ENCODE data around the gene CALHM3. TPM values are rescaled to one million over a fixed set of nuclear protein-coding genes. Genes with fewer than 3 reads are reported as not detected.
"Not testable (repeated sequence)": the region's sequence is repeated elsewhere in the genome, so short reads cannot be mapped to it uniquely, and the experiment has no call there.

The CALHM3 gene
- not detected for total RNA-seq

GRCh38 chr10:103479135-103479534 lies at the start of gene CALHM3:
Gene CALHM3 (minus strand): TSS chr10:103479240. CDS start chr10:103479032, 208 bp downstream.
- ATAC-seq (ENCODE audit: low FRiP score) (no peak), DNase-seq (ENCODE audit: low spot score) (no peak)
- TF ChIP-seq CTCF (IDR thresholded peaks at IDR 0.05) = no peak

GRCh38 chr10:103528549-103528948 lies 49.5 kb upstream of the CALHM3 start:
- DNase-seq (ENCODE audit: low spot score) = no peak
- no peak for ATAC-seq (ENCODE audit: low FRiP score)
- no peak for TF ChIP-seq CTCF (IDR thresholded peaks at IDR 0.05)

GRCh38 chr10:103527476-103527875 lies 48.4 kb upstream of the CALHM3 start:
- ATAC-seq (ENCODE audit: low FRiP score); DNase-seq (ENCODE audit: low spot score): not testable (repeated sequence)

- no peak for ATAC-seq (ENCODE audit: low FRiP score)
- no peak for TF ChIP-seq CTCF (IDR thresholded peaks at IDR 0.05)
- DNase-seq (ENCODE audit: low spot score) = no peak
Measured at GRCh38 chr10:103525901-103526300, 46.9 kb upstream of the CALHM3 start.

- DNase-seq (ENCODE audit: low spot score) = no peak
- no peak for ATAC-seq (ENCODE audit: low FRiP score)
- TF ChIP-seq CTCF (IDR thresholded peaks at IDR 0.05) = no peak
Measured at GRCh38 chr10:103523683-103524082, 44.6 kb upstream of the CALHM3 start.

GRCh38 chr10:103522006-103522405 lies 43.0 kb upstream of the CALHM3 start:
- not testable (repeated sequence) for DNase-seq (ENCODE audit: low spot score); ATAC-seq (ENCODE audit: low FRiP score)

- no peak for DNase-seq (ENCODE audit: low spot score)
- no peak for ATAC-seq (ENCODE audit: low FRiP score)
- no peak for TF ChIP-seq CTCF (IDR thresholded peaks at IDR 0.05)
Measured at GRCh38 chr10:103519798-103520197, 40.8 kb upstream of the CALHM3 start.

GRCh38 chr10:103517234-103518085 lies 38.4 kb upstream of the CALHM3 start:
- no peak for TF ChIP-seq CTCF (IDR thresholded peaks at IDR 0.05)
- DNase-seq (ENCODE audit: low spot score) = no peak

More at GRCh38 chr10:103517234-103518085, 38.4 kb upstream of the CALHM3 start:
- ATAC-seq (ENCODE audit: low FRiP score) = no peak
